Astrocyte of the cerebellum (primary cell): ENCODE measurements around the gene ATP2C2.

Source experiments
- DNase-seq: peaks from one replicate; pipeline ENCODE4 v3.0.0-alpha.2; 2011; ENCODE audit warnings: low read depth
- H3K4me3 ChIP-seq: 2 replicates; pipeline ENCODE4 v1.5.1; 2011; ENCODE audit warnings: mild to moderate bottlenecking, low read depth, low read length, moderate library complexity
- CTCF ChIP-seq: IDR thresholded peaks from 2 replicates; pipeline ENCODE4 v1.5.1; 2012; ENCODE audit warnings: low read length, low read depth, moderate library complexity, mild to moderate bottlenecking; ENCODE audit errors: missing control alignments
- in situ Hi-C: cut with HindIII; loops from 2 replicates; pipeline ENCODE4 v1.10.0; 2017; ENCODE audit warnings: low sequenced_read_pairs

The ATP2C2 gene

GRCh38 chr16:84369938-84370627, 1.7 kb downstream of the ATP2C2 start:
- H3K4me3 ChIP-seq: no peak overlapping the region
- no peak for TF ChIP-seq CTCF
- in situ Hi-C loops: loop anchor here (5.0 kb wide), 1 partner anchor 42 kb away; no protein-coding TSS in a partner anchor
- DNase-seq: no peak

GRCh38 chr16:84370723-84371552, 2.6 kb downstream of the ATP2C2 start:
- no peak for DNase-seq
- in situ Hi-C loops: loop anchor here (5.0 kb wide), 1 partner anchor 41 kb away; no protein-coding TSS in a partner anchor
- H3K4me3 ChIP-seq: no peak overlapping the region
- TF ChIP-seq CTCF: no peak

- TF ChIP-seq CTCF: no peak
- no peak for DNase-seq
- H3K4me3 ChIP-seq: no peak overlapping the region
- in situ Hi-C loops: loop anchor here (5.0 kb wide), 1 partner anchor 41 kb away; no protein-coding TSS in a partner anchor
These were observed 3.2 kb downstream of the ATP2C2 start for GRCh38 chr16:84371553-84371865.

- DNase-seq: no peak
- no peak overlapping the region for H3K4me3 ChIP-seq
- no peak for TF ChIP-seq CTCF
- in situ Hi-C loops: loop anchor here (5.0 kb wide), 1 partner anchor 38 kb away; no protein-coding TSS in a partner anchor
These were observed 5.7 kb downstream of the ATP2C2 start for GRCh38 chr16:84373907-84374489.

GRCh38 chr16:84378099-84378498, 9.8 kb downstream of the ATP2C2 start:
- H3K4me3 ChIP-seq: no peak overlapping the region
- no peak for DNase-seq
- no peak for TF ChIP-seq CTCF
- in situ Hi-C loops: no loop called here

- in situ Hi-C loops: no loop called here
- no peak overlapping the region for H3K4me3 ChIP-seq
- no peak for DNase-seq
- no peak for TF ChIP-seq CTCF
These were observed 10.2 kb downstream of the ATP2C2 start for GRCh38 chr16:84378567-84378966.
